Stimulated activated CD4-positive, alpha-beta T cell treated with anti-CD3 and anti-CD28 coated beads, Interleukin-12 subunit alpha, Interleukin-12 subunit beta, amount 100 ng/mL, for 48 hours (primary cell): ENCODE measurements around the gene SRGAP1.

Experiments
- DNase-seq, 3 donors: peaks; one replicate each; pipeline ENCODE4 v3.0.0-alpha.2; 2020; ENCODE audit warnings: low read depth in 2 of 3, low spot score in 1 of 3

Gene SRGAP1

DNA sequence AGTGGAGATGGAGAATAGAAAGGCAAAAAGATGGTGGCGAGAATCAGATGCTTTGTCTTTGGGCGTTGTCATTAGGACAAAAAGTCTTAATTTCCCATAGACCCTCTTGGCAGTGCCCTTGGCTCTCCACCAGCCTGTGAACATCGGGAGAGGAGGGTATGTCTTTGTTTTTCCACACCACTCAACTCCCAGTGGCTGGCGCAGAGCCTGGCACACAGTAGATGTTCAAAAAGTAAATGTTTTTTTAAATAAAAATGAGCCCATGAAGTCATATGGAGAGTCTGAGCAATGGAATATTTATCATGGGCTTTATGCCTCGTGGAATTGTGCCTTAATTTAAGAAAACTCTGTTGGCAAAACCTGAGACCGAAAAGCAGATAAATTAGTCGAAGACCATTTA, 90.4 kb downstream of the SRGAP1 start:
- DNase-seq: no peak

DNA sequence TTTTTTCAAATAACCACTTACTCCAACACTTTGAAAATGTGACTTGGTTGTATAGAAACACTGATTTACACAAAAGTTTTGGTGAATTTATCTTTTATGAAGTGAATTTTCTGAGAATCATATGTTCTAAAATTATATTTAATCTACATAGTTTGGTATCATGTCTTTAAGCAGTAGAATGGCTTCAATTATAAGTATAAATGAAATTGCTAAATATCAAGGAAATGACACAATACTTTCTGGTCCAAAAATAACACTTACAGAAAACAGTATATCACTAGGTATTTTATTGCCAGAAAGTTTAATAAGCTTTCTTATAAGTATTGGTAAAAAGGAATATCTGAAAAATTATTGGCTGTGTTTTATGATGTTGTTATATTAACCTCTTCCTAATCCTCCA, 90.9 kb downstream of the SRGAP1 start:
- no peak for DNase-seq

DNA sequence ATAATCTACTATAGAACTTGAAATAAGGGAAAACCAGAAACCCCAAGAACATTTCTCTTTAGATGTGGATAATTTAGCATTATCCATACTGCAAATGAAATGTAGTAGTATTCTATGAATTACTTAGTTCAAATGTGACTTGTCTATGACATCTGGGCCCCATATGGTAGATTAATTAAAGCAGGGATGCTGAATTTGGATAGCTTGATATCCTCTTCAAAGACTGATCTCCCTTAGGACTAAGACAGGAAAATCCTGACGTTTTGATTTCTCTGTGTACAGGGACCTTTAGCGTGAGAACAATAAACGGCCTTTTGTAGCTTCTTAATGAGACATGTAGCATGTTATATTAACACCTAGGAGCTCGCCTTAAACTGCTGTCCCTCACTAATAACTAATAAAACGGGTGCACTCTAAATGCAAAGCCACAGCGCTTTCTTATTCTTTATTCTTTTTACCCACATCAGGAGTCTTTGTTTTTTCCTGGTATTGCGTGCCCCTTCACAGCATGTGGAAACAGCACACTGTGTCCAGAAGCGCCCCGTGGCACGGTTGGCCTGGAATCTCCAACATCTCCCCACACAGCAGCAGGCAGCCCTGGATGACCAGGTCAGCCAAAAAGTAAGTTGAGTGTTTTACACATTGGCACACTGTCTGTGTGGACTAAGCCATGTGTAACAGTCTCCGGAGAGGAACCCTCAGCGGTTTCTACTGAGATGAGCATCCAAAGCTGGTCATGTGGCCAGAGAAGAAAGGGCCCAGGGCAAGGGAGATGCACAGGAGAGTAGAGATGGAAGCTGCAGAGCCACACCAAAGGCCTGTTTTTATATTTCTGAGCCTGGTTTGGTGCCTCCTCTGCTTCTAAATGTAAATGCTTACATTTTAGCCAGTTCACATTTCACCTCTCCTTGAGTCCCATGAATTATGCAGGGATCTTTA, 93.1 kb downstream of the SRGAP1 start:
- no peak for DNase-seq

DNA sequence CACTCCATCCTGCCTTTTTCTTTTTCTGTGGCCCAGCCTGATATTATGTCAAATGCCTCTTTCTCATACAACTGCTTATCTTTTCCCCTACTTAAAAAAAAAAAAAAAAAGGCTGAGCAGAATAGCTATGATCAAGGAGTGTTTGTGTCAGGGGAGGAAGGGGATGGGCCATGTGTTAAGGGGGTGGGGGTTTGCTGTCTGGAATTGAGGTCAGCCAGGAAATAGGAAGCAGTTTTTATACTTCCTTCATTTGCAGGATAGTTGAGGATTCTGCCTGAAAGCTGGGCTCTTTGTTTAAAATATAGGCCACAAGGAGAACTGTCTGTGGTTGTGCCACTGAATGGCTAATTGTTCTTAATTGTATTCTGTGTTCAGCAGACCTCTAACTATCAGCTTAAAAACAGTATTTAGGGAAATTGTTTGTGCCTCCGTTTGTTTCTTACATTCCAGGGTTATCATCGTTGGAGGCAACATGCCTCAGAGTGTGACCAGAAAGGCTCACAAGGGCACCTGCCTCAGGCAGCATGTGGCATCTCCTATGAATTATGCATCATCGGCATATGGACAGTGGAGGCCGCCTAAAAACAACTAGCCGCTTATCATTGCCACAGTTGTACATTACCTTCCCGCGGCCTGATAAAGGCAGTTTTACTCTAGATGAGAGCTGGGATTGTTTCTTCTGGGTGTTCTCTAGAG, 96.0 kb downstream of the SRGAP1 start:
- DNase-seq: no peak

DNA sequence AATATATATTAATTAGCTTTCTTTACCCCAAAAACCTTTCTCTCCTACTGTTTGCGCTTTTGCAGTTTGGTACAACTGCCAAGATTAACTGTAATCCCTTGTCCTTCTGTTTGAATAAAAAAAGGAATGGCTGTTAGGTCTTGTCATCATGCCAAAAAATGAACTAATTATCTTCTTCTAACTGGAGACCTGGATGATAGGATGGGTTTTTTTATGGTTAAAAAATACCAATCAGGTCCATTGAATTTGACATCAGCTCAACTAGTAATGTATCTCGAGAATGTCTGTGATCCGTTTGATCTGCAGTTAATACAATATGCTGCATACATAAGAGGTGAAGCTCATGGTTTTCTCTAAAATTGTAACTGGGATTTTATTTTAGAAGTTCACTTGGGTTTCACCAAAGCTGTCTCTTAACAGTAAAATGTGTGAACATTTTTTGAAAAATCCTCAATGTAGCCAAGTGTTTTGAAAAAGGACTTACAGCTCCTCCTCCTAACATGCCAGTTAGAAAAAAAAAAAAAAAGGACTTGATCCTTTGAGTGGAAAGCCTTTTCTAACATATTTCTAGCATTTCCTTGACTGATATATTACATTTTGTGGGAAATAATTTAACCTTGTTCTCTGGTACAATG, 96.8 kb downstream of the SRGAP1 start:
- DNase-seq: no peak

DNA sequence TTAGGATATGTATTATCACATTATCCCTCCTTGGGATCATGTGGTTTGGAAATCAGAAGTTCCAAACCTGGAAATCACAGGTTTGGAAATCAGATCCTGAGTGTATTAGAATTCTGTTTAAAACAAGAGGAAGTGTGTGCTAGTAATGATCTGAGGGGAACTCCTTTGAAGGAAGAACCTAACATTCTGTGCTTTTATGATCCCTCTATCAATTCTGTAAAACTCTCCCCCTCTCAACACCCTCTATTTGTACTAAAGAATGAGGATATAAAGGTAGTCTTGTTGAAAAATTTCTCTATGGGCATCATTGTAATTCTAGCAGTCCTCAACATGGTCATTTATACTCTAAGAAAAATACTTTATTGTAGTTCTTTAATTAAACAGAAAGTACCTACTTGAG, 97.4 kb downstream of the SRGAP1 start:
- no peak for DNase-seq

DNA sequence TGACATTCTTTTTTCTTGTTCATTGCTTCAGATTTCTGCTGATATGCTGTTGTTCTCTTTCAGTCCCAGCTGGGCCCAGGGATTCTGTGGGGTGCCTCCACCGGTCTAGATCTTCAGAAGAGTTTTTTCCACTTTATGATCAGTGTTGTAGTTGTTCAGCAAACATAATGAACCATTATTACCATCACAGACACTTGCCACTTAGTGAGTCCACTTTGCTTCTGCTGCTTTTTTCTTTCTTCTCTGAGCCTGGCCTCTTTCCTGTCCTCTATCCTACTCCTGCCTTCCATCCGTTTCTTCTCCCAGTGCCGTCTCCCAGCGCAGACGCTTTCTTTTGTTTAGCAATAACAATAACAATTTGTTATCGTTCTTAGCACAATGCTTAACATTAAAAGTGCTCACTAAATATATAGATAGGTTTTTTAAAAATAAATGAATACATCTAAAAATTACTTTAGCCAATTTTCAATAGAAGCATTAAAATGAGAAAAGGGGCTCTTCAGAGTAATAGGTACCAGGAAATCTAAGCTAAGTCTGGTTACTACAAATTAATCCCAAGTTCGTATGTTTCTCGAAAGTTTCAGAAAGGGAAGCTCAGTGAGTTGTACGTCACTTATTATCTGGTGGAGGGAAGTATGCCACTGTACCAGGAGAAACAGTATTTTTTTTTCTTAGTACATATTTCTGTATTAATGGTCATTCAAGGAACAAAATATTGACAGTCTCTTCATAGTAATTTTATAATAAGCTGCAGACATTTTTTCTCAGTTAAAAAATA, 98.2 kb downstream of the SRGAP1 start:
- DNase-seq: no peak

DNA sequence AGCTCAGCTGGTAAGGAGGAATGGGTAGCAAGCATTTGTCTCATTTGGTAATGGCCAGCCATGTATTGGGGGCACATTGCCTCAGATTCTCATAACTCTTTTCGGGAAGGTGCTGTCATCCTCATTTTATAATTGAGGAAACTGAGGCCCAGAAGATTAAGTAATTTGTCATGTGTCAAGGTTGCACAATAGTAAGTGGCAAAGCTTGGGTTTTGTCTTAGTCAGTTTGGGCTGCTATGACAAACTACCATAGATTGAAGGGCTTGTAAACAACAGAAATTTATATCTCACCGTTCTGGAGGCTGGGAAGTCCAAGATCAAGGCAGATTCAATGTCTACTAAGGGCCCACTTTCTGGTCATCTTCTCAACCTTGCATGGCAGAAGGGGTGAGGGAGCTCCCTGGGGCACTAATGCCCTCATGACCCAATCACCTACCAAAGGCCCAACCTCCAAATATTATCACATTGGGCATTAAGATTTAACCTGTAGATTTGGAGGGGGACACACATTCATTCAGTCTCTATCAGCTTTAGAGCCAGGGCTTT, 99.6 kb downstream of the SRGAP1 start:
- no peak for DNase-seq

DNA sequence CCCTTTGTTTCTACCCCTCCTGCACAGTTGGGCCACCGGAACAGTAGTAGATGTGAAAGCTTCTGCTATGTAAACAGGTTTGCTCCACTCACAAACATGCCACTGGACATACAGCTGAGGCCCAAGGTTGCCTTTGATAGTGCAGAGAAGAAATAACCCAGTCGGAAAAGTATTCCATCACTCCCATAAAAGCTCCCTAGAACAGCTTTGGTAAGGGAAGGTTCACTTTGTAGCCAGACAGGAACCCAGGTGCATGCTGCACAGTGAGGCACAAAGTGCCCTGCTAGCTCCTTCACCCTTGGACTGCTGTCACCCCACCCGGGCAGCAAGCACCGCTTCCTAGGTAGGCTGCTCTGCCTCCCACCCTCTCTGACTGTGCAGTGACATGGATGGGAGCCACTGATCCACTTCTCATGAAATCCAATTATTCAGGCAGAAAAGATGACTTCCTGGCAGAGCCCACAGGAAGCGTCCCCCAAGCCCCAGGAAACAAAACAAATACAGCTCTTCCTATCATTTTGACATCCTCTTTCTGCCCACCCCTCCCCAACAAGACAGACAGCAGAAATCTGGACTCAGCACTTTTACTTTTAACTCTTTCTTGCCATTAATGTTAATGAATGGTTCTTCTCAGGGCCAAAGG, 100.2 kb downstream of the SRGAP1 start:
- no peak for DNase-seq

DNA sequence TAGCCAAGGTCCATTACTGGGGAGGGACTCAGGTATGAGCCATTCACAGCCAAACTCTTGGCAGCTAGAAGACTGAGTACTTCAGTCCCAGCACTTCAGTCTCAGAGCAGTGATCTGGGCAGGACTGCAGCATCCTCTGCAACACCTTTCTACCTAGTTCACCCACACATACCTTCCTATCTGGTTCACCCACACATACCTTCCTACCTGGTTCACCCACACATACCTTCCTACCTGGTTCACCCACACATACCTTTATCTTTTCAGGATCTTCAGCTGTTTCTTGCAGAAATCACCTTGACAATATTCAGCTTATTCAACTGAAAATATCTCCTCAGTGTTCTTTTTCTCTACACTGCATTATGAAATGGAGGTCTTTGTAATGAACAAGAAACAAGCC, 101.3 kb downstream of the SRGAP1 start:
- no peak for DNase-seq

DNA sequence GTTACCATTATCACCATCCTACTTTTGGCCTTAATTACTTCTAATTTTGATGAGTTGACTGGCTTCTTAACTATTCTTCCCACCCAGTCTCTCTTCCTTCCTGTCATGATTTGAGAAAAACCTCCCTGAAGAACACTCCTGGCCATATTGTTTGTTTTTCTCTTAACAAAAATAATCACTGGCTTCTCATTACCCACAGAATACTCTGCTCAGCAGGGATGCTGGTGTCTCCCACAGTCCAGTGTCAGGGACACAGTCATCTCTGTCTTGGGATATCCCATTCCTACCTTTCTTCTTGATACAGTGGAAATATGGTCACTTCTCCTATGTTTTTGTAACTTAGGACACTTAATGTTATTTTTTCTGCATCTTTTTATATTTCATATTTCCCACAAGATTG, 103.7 kb downstream of the SRGAP1 start:
- DNase-seq: no peak

DNA sequence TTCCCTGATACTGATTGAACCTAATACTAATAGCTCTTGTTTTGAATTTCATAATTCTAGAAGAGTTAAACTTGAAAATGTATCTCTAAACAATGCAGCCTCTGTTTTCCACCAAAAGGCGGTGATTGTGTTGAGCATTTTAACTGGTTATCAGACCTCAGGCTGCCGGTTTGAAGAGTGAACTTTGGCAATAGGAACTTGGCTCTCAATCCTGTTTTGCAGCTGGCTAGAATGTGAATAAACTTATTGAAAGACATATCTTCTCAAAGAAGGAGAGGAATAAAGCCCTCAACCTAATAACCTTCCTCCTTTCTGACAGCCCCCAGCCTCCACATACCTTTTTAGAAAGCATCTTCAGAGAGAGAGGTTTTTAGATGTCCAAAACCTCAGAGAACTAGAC, 105.4 kb downstream of the SRGAP1 start:
- no peak for DNase-seq

DNA sequence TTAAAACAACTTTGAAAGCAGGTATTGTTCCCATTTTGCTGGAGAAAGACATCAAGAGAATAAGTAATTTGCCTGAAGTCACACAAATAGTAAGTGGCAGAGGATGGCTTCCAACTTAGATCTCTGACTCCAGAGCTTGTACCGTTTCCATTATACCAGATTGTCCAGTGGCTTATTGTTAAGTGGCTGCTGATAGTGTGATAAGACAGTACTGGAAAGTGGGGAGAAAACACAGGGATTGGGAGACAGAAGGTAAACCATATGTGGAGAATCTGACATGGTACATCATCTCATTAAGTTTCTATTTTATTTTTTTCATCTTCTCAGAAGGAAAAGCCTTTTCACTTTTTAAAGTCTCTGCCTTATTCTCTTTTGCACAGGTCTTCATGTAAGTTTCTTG, 108.5 kb downstream of the SRGAP1 start:
- DNase-seq: no peak

DNA sequence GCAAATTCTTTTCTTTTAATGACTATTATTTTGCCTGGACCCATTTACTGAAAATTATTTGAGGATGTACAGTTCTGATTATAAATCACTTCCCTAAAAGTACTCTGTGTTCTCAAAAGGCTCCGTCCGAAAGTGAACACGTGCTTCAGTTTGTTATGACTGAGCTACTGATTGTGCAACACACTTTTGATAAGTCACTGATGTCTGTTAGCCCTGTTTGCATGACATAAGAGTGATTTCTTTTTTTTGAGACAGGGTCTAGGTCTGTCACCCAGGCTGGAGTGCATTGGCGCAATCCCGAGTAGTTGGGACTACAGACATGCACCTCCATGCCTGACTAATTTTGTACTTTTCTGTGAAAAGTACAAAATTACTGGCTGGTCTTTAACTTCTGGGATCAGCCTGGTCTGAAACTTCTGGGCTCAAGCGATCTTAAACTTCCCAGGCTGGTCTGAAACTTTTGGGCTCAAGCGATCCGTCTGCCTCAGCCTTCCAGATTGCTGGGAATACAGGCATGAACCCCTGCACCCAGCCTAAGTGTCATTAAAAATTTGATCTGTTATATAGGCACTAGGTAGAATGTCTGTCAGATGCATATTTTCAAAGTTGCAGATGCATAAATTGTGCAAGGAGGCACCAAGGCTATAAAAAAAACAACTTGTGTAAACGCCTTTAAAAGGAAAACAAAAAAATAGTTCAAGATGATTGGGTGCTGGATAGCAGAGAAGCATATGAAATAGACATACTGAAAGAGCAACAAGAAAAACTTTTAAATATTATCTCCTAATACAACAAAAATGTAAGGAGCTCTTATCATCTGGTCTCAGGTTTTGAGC, 111.5 kb downstream of the SRGAP1 start:
- no peak for DNase-seq

DNA sequence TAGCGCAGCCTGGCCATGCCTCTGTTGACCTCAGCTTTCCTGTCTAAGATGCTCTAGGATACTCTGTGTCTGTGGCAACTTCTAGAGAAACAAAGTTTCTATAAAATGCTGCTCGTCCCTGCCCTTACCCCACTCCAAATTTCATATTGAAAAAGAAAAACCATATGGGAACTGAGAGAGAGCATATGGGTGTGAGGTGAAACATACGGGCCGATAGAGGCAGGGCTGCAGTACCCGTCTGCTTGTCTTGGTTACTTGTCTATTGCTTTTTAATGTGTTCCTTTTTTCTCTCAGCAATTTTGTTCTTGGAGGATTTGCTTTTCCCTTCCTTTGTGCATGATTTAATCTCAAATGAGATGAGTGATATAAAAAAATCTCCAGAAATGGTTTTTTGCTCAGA, 113.0 kb downstream of the SRGAP1 start:
- no peak for DNase-seq

DNA sequence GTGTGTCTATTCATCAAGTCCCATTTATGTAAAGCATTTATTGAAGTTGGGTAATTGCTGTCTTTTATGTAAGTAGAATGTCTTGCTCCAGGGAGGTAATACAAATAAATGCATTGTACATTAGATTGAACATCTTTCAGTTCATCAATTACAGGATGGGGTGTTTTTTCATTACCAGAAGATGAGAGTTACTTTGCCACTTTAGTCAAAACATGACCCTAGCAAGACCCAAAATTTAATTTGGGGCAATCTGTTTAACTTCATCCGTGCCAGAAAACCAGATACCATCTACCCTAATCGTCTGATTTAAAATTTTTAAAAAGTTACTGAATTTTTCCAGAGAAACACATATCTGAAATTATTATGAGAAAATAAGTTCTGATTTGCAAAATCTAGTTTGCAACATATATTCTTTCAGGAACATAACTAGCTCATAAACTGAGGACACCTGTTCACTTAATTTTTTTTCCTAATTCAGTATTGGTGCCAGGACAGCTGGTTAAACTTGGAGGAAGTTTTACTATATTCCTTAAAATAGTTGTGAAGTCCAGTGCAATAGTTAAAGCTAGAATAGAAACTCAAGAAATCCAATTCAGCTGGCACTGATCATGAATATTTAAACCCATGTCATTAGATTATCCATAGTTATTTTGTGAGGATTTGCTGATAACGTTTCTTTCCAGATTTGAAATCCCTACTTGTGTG, 114.5 kb downstream of the SRGAP1 start:
- no peak for DNase-seq

DNA sequence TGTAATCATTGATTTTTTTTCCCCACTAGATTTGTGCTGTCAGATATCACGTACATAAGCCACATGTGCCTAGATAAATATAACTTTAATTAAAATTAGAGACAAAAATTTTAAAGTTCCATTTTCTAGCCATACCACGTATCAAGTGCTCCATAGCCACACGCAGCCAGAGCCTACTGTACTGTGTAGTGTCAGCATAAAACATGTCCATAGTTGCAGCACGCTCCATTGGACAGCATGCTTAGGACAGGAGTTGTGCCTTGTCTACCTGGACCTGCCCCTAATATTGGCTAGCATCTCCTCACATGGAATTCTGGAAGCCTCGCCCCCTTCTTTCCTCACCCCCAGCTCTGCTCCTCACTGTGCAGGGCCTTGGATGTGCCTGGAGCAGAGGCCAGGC, 116.5 kb downstream of the SRGAP1 start:
- no peak for DNase-seq

DNA sequence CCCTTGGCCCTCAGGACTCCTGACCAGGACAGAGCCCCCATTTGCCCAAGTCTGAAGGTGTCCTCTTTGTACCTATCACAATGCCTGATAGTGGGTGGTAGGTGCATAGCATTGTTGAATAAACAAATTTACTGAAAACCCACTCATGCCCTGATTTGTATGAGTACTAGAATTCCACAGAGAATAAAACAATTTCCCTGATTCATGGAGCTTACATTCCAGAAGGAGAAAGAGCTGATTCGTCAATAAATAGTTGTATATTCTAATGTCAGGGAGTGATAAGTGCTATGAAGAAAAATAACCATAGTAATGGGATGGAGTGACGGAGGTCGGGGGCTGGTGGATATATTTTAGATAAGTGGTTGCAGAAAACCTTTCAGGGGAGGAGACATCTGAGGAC, 117.0 kb downstream of the SRGAP1 start:
- DNase-seq: no peak

DNA sequence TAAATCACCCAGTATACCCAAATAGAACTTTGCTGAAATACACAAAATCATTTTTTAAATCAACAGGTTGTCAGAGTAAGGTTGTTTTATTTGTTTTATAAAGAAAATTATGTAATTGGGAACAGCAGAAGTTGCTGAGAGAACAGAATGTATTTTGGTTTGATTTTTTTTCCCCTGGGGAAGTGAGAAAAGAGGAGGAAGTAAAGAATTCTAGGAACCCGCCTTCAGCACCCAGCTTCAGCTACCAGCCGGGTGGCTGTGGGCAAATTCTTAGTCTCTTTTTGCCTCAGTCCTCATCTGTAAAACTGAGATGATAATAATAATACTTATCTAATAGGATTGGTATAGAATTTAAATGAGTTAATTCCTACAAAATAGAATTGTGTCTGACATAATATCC, 119.4 kb downstream of the SRGAP1 start:
- DNase-seq: no peak
